ENCODE results near the gene WDFY4. TPM values are rescaled to one million over a fixed set of nuclear protein-coding genes. Genes with fewer than 3 reads are reported as not detected.

The WDFY4 gene
- total RNA-seq, 1 experiment from 2014 or later, result 0.22 TPM

DNA sequence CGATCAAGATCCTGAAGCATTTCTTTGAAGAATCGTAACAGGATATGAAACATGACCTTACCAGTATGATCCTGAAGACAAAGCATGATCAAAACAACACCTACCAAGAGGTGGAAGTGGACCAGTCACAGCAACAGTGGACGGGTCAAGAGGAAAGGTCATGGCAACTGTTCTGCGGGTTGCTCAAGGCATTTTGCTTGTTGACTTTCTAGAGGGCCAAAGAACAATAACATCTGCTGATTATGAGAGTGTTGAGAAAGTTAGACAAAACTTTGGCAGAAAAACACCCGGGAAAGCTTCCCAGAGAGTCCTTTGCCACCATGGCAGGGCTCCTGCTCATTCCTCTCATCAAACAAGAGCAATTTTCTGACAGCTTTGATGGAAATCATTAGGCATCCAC lies 320.6 kb downstream of the WDFY4 start:
- Histone ChIP-seq H4K20me1 (ENCODE audit: insufficient read depth) (no peaks in the 10 kb centered on the region), H3K9me3 (ENCODE audit: control insufficient read depth in 1 of 2, insufficient read depth in 1 of 2, low read depth in 1 of 2, low read length in 2 of 2) (no peaks in the 10 kb centered on the region), H2AFZ (ENCODE audit: low read depth, low read length, poor library complexity, severe bottlenecking) (no peak overlapping the region), H3K9me2 (ENCODE audit: insufficient read depth) (no peaks in the 10 kb centered on the region), H3K36me3 (ENCODE audit: control insufficient read depth in 1 of 2, insufficient read depth in 2 of 2, low read length in 2 of 2) (no peaks in the 10 kb centered on the region), H3K79me2 (ENCODE audit: insufficient read depth, low read length) (no peaks in the 10 kb centered on the region), H3K4me1 (ENCODE audit: control insufficient read depth in 1 of 2, insufficient read depth in 2 of 2, low read length in 2 of 2) (peaks cover 2 to 9% of the 10 kb centered on the region in 2 experiments; a peak in 2 of 4 replicates), H3K4me2 (ENCODE audit: low read length) (no peak overlapping the region), H3K27ac (ENCODE audit: low read depth, low read length) (no peak overlapping the region), H3K4me3 (replicated peaks in 1 of 2; ENCODE audit: low read depth in 1 of 2, low read length in 2 of 2) (no peak overlapping the region), H3K27me3 (ENCODE audit: insufficient read depth, low read length) (no peaks in the 10 kb centered on the region), H3K9ac (ENCODE audit: low read length) (no peak overlapping the region)
- intact Hi-C loops (cut with micrococcal nuclease), result no loop called here
- ChIA-PET RAD21 (ENCODE audit: low non-redundant PET in 1 of 2, low total read pairs in 2 of 2, uncharacterized antibody in 2 of 2, unreplicated experiment in 2 of 2) (no interaction called here), CTCF (no interaction called here), POLR2A (no interaction called here)
- ATAC-seq (no peak), DNase-seq (ENCODE audit: low read depth, low spot score) (no peak)
- BruUV-seq (replicated peaks), result no TSS peak
- TF ChIP-seq ATF3 (IDR thresholded peaks at IDR 0.05) (no peak), ZBTB33 (IDR thresholded peaks at IDR 0.05; ENCODE audit: extremely low read depth, insufficient replicate concordance, low read length) (no peak), ZFX (IDR thresholded peaks at IDR 0.05) (no peak), FOSL1 (IDR thresholded peaks at IDR 0.05; ENCODE audit: low read depth) (no peak), RAD21 (IDR thresholded peaks at IDR 0.05; ENCODE audit: low read depth) (no peak), POLR2AphosphoS5 (IDR thresholded peaks at IDR 0.05; ENCODE audit: low read depth, low read length) (no peak), JUND (IDR thresholded peaks at IDR 0.05) (no peak), EZH2 (IDR thresholded peaks at IDR 0.05) (no peak), TCF7L2 (IDR thresholded peaks at IDR 0.05; ENCODE audit: borderline replicate concordance, extremely low read depth, insufficient read depth, insufficient read length) (no peak), SRF (IDR thresholded peaks at IDR 0.05; ENCODE audit: low read depth) (no peak), SIN3A (IDR thresholded peaks at IDR 0.05; ENCODE audit: low read depth) (no peak)
